Activated CD8-positive, alpha-beta memory T cell treated with anti-CD3 and anti-CD28 coated beads, Interleukin-2, amount 50 U/mL, for 24 hours (primary cell): ENCODE measurements around the gene HCAR3.

Experiments
- DNase-seq: peaks from one replicate; pipeline ENCODE4 v3.0.0-alpha.2; 2020; ENCODE audit errors: extremely low read depth

Gene HCAR3

DNA sequence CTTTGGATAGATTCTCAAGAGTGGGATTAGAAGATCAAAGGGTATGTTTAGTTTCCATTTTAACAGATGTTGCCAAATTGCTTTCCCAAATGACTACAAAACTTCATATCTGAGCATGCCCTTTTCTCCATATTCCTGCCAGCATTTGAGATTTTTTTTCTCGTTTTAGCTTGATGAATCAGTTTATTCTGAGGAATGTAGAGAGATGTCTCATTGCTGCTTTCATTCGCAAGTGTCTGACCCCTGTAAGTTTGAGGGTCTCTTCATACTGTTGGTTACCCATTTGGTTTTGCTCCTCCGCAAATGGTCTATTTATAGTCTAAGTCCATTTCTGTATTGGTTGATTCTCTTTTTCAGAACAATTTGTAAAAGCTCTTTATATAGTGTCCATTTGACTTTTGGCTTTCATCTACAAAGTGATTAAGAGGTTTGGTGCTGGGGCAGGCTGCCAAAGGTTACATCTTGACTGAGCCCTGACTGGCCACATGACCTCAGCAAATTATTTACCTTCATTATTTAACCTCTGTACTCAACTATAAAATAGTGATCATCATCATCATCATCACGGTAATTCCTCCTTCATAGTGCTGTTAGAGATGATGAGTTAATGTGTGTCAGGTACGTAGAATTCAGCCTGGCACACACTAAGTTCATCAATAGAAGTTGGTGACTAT, 47.1 kb downstream of the HCAR3 start:
- DNase-seq, result no peak

DNA sequence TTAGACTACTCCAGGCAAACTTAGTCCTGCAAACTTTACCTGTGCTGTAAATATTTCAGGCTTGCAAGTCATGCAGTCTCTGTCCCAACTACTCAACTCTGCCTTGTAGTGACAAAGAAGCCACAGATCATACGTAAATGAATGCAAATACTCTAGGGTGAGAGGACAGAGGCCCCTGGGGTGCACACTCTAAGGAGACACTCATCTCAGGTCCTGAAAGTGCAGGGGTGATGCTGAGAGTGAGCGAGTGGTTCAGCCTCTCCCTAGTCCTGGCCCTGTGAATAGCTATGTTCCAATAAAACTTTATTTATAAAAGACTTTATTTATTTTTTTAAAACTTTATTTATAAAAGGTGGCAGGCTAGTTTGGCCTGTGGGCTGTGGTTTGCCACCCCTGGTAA, 48.3 kb downstream of the HCAR3 start:
- DNase-seq, result no peak

DNA sequence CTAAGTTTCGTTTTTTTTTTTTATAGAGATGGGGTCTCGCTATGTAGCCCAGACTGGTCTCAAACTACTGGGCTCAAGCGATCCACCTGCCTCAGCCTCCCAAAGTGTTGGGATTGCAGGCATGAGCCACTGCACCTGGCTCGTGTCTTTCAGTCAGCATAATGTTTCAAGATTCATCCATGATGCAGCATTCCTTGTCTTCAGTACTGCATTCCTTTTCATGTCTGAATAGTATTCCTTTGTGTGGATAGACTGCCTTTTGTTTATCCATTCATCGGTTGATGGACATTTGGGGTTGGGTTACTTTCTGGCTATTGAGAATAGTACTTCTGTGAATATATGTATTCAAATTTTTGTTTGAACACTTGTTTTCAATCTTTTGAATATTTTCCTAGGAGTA, 50.9 kb downstream of the HCAR3 start:
- DNase-seq, result no peak

DNA sequence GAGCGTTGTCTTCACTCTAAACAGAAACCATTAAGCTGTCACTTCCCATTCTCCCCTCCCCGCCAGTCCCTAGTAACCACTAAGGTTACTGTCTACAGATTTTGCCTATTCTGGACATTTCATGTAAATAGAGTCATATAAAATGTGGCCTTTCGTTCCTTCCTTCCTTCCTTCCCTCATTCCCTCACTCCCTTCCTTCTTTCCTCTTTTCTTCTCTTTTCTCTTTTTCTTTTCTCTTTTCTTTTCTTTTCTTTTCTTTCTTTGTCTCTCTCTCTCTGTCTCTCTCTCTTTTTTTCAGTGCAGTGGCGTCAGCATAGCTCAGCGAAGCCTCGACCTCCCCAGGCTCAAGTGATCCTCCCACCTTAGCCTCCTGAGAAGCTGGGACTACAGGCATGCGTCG, 51.3 kb downstream of the HCAR3 start:
- DNase-seq, result no peak
